ENCODE results near the gene EDAR. TPM values are rescaled to one million over a fixed set of nuclear protein-coding genes. Genes with fewer than 3 reads are reported as not detected.

Gene EDAR
- total and polyA plus RNA-seq, 2 of the 8 experiments (the other 6 are each of a cell fraction or from before 2014, with no cell fraction given): not detected

GRCh38 chr2:108909275-108909823, 79.7 kb downstream of the EDAR start:
- Histone ChIP-seq H3K4me1 (replicated peaks in 1 of 4; ENCODE audit: control insufficient read depth in 3 of 4, insufficient read depth in 4 of 4, low read length in 3 of 4) (no peaks in the 10 kb centered on the region), H3K23ac (ENCODE audit: insufficient read length) (no peak overlapping the region), H4K5ac (ENCODE audit: insufficient read length, low read depth, low read length) (no peak overlapping the region), H2AK5ac (ENCODE audit: low read depth, low read length) (no peak overlapping the region), H4K20me1 (replicated peaks in 1 of 2; ENCODE audit: control insufficient read depth in 1 of 2, insufficient read depth in 2 of 2, low read length in 2 of 2) (no peaks in the 10 kb centered on the region), H3K23me2 (ENCODE audit: low read depth, low read length) (no peaks in the 10 kb centered on the region), H3K79me2 (ENCODE audit: control insufficient read depth in 1 of 2, insufficient read depth in 2 of 2, low read length in 2 of 2) (no peaks in the 10 kb centered on the region), H3K27me3 (replicated peaks in 1 of 4; ENCODE audit: control insufficient read depth in 3 of 4, extremely low read depth in 1 of 4, insufficient read depth in 3 of 4, low read length in 3 of 4) (no peaks in the 10 kb centered on the region), H3K79me1 (ENCODE audit: low read depth, low read length) (no peaks in the 10 kb centered on the region), H2BK120ac (replicated peaks; ENCODE audit: low read depth, low read length) (no peak overlapping the region), H2BK15ac (ENCODE audit: low read length) (no peak overlapping the region), H3K9me3 (ENCODE audit: insufficient read depth in 2 of 2, low read depth in 1 of 2, low read length in 1 of 2) (no peaks in the 10 kb centered on the region), H2AFZ (ENCODE audit: low read length) (no peak overlapping the region), H3K36me3 (ENCODE audit: control insufficient read depth in 2 of 4, insufficient read depth in 4 of 4, low read length in 3 of 4) (no peaks in the 10 kb centered on the region), H3K27ac (ENCODE audit: low read depth, low read length) (no peak overlapping the region), H3K9ac (replicated peaks in 1 of 4; ENCODE audit: extremely low read depth in 1 of 4, low read depth in 3 of 4, low read length in 3 of 4) (no peak overlapping the region), H3K14ac (ENCODE audit: insufficient read length) (no peak overlapping the region), H2BK20ac (ENCODE audit: low read length) (no peak overlapping the region), H2BK5ac (ENCODE audit: low read depth, low read length) (no peak overlapping the region), H3K18ac (ENCODE audit: extremely low read depth, low read length) (no peak overlapping the region), H3K56ac (replicated peaks; ENCODE audit: insufficient read length, low read depth, low read length) (no peak overlapping the region), H4K91ac (replicated peaks; ENCODE audit: insufficient read length, low read length) (no peak overlapping the region), H3K4me2 (ENCODE audit: insufficient read depth in 1 of 2, low read depth in 2 of 2, low read length in 2 of 2) (no peak overlapping the region), H3K4me3 (ENCODE audit: extremely low read depth in 1 of 4, insufficient read depth in 2 of 4, low read depth in 3 of 4, low read length in 4 of 4) (no peak overlapping the region), H3K4ac (replicated peaks; ENCODE audit: insufficient read length, low read depth, low read length) (no peak overlapping the region), H4K8ac (ENCODE audit: extremely low read depth, insufficient read depth, low read length) (no peak overlapping the region), H2BK12ac (ENCODE audit: low read depth, low read length) (no peak overlapping the region)
- FAIRE-seq (no peak), DNase-seq (ENCODE audit: low read depth in 1 of 2, low spot score in 2 of 2) (peak in 1 of 2 experiments; percentile 37)
- CTCF ChIA-PET (ENCODE audit: partially characterized antibody): interaction anchor here (3.6 kb wide), 1 partner anchor 18 kb away, joined by 15 read pairs; no protein-coding TSS in a partner anchor
- TF ChIP-seq JUND (IDR thresholded peaks at IDR 0.05; ENCODE audit: low read length) (no peak), YY1 (IDR thresholded peaks at IDR 0.05; ENCODE audit: low read depth, low read length) (no peak), ASH2L (IDR thresholded peaks at IDR 0.05; ENCODE audit: low read length) (no peak), TCF12 (IDR thresholded peaks at IDR 0.05; ENCODE audit: low read depth, low read length) (no peak), POLR2AphosphoS5 (IDR thresholded peaks at IDR 0.05; ENCODE audit: low read depth, low read length) (no peak), BACH1 (IDR thresholded peaks at IDR 0.05; ENCODE audit: low read length) (no peak), HDAC6 (IDR thresholded peaks at IDR 0.05; ENCODE audit: low read depth, low read length) (no peak), SIX5 (IDR thresholded peaks at IDR 0.05; ENCODE audit: low read depth, low read length) (no peak), POU5F1 (IDR thresholded peaks at IDR 0.05; ENCODE audit: low read depth, low read length) (no peak), MAFK (IDR thresholded peaks at IDR 0.05; ENCODE audit: low read depth, low read length) (no peak), SRF (IDR thresholded peaks at IDR 0.05; ENCODE audit: low read depth, low read length) (no peak), SP1 (IDR thresholded peaks at IDR 0.05; ENCODE audit: low read depth, low read length) (no peak), TAF1 (IDR thresholded peaks at IDR 0.05; ENCODE audit: low read depth, low read length) (no peak)
- 76% methylated on average over 9 of the region's 9 CpGs; no CpG with 5 or more reads in 1 of the 2 experiments for WGBS, 2 experiments (ENCODE audit: extremely low coverage in 1 of 2, insufficient coverage in 1 of 2, insufficient read length in 1 of 2, insufficient replicate concordance in 2 of 2, low coverage in 1 of 2, low lambda C conversion rate in 2 of 2, missing lambda C conversion rate in 1 of 2)
- POLR2A ChIA-PET (ENCODE audit: partially characterized antibody): no interaction called here

All from H1 (cell line).